ENCODE data around the gene ST6GALNAC6. TPM values are rescaled to one million over a fixed set of nuclear protein-coding genes. Genes with fewer than 3 reads are reported as not detected.
A peak's percentile ranks its signal among the peaks of the same experiment; 100 is the strongest.
"Not testable (repeated sequence)": the region's sequence is repeated elsewhere in the genome, so short reads cannot be mapped to it uniquely, and the experiment has no call there.

Gene ST6GALNAC6
- total RNA-seq, 1 donor: 47.9 TPM

DNA sequence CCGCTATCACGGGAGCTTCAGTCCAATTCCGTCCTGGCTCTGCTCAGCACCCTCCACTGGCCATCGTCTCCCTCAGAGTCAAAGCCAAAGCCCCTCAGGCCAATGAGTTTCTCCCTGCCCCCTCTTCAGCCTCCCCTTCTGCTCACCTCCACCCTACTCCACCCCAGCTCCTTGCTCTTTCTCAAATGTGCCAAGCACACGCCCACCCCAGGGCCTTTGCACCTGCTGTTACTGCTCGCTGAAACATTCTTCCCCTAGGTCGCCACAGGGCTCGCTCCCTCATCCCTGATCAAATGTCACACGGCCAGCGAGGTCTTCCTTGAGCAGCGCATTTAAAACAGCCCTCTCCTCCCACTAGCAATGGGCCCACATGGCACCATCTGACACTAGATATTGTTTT lies 38.6 kb downstream of the ST6GALNAC6 start:
- no peak for DNase-seq (ENCODE audit: low read depth in 2 of 3, low spot score in 2 of 3)

DNA sequence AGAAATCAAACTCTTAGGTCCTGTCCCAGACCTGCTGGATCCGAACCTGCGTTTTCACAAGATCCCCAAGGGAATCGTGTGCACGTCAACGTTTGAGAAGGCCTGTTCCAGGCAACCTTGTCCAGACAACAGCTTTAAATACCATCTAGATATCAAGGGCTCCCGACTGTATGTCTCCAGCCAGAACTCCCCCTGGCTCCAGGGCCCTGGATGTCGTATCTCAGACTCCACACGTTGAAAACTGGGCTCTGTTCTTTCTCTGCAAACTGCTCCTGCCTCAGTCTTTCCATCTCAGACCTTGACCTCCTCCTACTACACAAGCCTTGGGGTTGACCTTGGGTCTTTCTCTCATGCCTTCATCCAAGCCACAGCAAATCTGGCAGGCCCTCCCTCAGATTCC lies 39.1 kb downstream of the ST6GALNAC6 start:
- DNase-seq (ENCODE audit: low read depth in 2 of 3, low spot score in 2 of 3): no peak

DNA sequence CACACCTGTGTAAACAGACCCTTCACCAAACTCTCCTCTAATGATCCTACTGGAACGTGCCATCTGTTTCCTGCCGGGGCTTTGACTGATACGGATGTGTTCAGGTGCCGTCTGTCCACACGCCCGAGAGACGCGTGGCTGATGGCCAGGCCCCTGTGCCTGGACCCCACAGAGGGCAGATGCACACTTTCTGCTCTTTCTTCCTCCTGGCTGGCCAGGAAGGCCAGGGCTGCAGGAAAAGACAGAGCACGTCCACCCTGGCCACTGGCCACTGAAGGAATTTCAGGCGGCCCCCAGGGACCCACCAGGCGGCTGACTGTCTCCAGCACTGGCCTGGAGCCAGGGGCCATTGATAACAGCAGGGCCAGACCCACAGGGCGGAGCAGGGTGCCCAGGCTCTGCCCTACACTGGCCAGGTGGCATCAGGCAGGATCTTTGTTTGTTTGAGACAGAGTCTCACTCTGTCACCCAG lies 41.3 kb downstream of the ST6GALNAC6 start:
- DNase-seq (ENCODE audit: low read depth in 2 of 3, low spot score in 2 of 3): peak in 2 of 3 donors; percentile 45 to 70

DNA sequence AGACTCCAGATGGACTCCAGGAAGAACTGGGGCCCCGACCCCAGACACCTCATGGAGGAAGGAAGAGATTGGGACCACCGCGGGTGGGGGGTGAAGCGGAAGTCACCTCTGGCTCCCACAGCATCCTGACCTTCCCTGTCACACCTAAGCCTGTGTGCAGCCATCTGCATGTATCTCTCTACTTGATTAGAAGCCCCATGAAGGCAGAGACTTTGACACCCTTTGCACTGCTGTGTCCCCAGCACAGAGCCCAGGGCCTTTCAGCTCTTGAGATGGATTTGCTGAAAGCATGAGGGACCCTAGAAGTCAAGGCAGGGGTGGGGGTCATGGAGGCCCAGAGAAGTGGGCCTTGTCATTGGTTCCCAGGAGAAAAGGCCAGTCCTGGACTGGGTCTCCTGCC lies 42.1 kb downstream of the ST6GALNAC6 start:
- no peak for DNase-seq (ENCODE audit: low read depth in 2 of 3, low spot score in 2 of 3)

DNA sequence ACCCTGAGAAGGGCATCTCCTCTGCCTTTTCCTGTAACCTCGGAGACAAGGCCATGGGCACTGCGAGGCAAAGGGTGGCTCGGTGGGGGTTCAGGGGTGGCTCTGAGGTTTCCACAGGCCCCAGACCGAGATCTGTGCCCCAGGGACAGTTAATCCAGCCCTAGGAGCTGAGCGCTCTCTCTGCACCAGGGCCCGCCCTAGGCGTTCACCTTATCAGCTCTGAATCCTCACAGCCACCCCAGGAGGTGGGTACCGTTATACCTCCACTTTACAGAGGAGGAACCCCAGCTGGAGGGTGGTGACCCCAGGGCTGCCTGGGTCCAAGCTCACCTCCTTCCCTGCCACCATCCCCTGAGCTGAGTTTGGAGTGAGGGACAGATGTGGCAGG lies 42.7 kb downstream of the ST6GALNAC6 start:
- no peak for DNase-seq (ENCODE audit: low read depth in 2 of 3, low spot score in 2 of 3)

DNA sequence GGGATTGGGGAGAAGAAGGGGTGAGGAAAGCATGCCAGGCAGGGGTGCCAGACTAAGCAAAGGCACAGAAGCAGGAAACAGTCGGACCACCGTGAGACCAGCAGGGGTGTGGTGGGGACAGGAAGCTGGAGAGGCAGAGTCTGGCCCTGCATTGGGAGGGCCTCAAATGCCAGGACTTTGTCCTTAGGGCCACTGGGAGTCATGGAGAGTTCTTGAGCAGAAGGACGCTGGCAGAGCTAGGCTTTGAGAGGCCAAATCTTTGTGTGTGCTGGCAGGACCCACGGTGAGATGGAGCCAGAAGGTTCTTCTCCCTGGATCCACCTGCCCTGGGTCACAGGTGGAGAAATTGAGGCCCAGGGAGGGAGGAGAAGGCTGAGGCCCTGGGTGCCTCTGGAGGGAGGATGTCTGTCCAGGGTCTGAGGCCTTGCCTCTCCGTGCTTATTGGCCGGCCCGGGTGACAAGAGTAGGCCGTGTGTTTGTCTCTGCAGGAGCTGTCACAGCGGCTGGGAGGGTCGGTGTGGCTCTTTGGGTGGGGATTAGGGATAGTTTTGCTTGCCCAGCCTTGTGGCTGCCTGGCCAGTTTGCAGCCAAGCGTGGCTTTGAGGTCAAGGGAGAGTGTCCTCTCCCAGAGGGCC lies 43.2 kb downstream of the ST6GALNAC6 start:
- DNase-seq (ENCODE audit: low read depth in 2 of 3, low spot score in 2 of 3): no peak

DNA sequence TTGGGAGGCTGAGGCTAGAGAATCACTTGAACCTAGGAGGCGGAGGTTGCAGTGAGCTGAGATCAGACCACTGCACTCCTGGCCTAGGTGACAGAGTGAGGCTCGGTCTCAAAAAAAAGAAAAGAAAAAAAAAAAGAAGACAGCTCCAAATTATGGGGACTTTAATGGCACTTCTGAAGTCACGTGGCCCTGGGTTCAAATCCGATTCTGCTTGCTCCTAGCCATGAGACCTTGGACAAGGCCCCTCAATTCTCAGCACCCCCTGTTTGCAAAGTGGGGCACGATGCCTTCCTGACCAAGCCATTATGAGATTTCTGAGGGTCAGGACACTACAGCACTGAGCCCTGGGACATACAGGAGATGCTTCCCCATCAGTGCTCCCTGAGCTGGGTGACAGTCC lies 43.9 kb downstream of the ST6GALNAC6 start:
- DNase-seq (ENCODE audit: low read depth in 2 of 3, low spot score in 2 of 3): no peak

DNA sequence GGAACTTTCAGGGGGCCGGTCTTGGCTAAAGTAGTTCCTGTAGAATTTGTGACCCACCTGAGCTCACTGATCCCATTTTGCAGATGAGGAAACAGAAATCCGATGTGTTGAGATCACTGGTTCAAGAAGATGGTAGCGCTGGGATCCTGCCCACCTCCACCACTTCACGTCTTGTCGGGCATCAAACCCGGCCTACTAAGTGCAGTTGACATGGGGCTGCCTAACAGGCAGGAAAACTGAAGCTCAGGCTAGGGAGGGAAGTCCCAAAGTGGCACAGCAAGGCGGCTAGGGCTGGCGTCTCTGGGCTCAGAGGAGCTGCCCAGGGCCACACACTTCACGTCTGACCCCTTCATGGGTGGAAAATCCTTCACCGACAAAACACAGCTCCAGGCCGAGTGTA lies 44.4 kb downstream of the ST6GALNAC6 start:
- no peak for DNase-seq (ENCODE audit: low read depth in 2 of 3, low spot score in 2 of 3)

DNA sequence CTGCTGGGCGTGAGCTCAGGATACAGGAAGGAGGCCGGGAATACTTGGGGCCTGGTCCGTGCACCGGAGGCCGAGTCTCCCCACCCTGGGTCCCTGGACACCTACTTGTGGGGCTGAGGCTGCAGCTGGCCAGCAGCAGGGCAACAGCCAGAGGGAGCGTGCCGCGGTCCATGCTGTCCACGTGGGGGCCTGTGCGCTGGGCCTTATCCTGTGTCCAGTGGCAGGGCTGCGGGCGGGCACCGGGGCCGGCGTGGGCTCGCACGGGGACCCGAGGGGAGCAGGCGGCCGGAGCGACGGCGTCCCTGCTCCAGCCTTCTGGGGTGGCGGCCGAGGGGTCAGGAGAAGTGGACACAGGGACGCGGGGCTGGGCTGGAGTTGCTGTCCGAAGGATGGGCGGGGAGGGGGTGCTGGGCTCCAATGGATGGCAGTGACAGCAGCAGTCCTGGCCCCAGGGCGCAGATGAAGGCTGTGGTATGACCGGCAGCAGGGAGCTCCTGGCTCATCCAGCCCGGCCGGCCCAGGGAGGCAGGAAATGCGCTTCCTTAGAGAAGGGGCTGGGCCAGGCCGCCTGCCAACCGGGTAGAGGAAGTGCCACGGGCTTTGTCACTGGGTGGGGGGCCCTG lies 45.1 kb downstream of the ST6GALNAC6 start, which contains the start of gene ENG:
TSS of gene ENG (minus strand) at position 475 of the 623 bp plus-strand sequence. CDS start at position 172, 303 bp downstream.
- no peak for DNase-seq (ENCODE audit: low read depth in 2 of 3, low spot score in 2 of 3)

DNA sequence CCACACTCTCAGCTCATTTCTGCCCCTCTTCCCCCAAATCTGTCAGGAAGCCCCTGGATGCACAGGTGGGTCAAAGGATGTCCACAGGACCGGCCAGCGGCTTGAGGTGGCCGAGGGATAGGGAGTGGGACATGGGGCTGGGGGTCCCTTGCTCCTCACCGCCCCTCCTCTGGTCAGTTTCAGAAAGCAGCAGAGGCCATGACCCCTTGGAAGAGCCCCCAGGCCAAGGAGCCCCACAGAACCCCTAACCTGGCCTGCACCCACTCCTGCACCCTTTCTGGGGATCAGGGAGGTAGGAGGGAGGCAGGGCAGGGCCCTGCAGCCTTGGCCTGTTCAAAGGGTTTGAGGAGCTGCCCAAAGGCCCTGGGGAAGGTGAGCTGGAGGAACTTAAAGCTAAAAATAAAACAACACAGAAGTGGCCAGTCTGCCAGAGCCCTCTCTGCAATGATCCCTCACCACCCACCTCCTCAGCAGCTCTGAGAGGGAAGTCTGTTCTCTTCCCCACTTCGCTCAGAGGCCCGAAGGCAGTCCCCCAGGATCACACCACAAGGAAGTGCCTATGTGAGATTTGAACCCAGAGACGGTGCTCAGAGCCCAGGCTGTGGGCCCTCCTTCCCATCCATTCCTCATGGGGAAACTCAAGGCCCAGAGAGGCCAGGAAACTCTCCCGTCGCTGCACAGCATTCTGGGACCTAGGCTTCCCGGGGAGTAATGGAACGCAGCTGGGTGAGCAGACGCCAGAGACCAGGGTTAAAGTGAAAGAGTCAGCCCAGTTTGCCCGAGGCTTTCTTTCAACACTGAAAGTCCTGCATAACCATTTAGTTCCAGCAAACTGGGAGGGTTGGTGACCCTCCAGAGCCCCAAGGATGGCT lies 45.9 kb downstream of the ST6GALNAC6 start:
- no peak for DNase-seq (ENCODE audit: low read depth in 2 of 3, low spot score in 2 of 3)

DNA sequence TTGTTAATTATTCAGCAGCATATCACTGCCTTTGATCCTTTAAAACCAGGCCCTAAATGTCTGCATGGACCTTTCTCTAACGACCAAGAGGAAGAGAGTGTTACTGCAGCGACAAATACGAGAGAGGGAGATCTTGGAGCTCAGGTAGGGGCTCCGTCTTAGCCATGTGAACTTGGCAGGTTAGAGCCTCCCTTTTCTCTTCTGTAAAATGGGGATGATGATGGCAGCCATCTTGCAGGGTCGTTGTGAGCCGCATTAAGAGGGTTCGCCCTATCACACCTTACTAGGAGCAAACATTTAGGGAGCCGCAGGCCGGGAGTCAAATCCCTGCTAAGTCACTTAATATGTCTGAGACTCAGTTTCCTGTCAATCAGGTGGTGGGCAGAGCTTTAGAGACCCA lies 46.6 kb downstream of the ST6GALNAC6 start:
- DNase-seq (ENCODE audit: low read depth in 2 of 3, low spot score in 2 of 3): no peak

DNA sequence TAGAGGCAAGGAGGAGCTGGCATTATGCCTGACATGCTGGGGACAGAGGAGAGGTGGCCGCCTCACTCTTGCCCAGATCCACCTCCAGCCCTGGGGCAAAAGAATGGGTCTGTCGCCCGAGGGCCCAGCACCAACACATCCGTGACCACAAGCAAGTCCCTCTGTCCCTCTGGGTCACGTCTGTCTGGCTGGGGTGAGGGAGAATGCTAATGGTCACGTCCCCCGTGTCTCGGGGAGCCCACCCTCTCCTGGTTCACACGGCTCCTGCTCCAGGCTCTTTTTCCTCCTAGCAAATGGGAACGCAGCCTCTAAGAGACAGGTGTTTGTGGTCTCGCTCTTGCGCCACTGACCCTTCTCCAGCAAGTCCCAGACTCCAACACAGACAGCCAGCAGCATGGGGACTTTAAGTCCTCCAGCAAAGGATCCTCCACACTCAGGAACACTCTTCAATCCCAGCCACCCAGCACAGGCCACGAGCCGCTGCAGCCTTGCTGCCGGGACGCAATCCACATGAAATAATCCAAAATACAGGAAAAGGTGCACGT lies 49.0 kb downstream of the ST6GALNAC6 start:
- no peak for DNase-seq (ENCODE audit: low read depth in 2 of 3, low spot score in 2 of 3)

DNA sequence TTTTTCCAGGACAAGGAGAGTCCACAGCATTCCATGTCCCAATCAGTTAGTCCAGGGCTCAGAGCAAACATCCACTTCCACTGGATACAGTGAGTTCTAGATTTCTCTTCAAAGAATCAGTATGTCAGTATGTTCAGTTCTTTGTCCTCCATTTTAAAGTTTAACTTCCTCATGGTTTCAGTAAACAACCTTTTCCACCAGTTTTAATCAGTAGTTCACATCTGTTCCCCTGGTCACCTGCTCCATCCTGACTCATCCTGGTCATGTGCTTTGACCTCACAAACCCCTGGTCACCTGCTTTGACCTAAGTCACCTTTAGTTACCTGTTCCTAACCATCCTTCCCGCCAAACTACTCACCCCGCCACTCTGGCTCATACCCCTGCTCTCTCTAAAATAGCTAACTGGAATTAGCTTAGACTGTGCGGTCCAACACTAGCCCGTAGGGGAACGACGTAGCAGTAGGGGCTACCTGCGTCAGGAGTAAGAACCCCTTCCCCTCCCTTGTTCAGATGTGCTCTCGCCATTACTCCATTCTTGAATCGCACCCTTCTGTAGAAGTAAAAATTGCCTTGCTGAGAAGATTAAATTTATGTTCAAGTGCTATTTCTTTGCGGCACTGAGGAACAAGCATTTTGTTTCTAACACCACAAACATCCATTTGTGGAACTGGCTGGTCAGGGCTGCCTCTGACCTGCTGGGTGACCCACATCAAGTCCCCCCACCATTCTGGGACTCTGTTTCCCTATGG lies 50.5 kb downstream of the ST6GALNAC6 start:
- no peak for DNase-seq (ENCODE audit: low read depth in 2 of 3, low spot score in 2 of 3)

DNA sequence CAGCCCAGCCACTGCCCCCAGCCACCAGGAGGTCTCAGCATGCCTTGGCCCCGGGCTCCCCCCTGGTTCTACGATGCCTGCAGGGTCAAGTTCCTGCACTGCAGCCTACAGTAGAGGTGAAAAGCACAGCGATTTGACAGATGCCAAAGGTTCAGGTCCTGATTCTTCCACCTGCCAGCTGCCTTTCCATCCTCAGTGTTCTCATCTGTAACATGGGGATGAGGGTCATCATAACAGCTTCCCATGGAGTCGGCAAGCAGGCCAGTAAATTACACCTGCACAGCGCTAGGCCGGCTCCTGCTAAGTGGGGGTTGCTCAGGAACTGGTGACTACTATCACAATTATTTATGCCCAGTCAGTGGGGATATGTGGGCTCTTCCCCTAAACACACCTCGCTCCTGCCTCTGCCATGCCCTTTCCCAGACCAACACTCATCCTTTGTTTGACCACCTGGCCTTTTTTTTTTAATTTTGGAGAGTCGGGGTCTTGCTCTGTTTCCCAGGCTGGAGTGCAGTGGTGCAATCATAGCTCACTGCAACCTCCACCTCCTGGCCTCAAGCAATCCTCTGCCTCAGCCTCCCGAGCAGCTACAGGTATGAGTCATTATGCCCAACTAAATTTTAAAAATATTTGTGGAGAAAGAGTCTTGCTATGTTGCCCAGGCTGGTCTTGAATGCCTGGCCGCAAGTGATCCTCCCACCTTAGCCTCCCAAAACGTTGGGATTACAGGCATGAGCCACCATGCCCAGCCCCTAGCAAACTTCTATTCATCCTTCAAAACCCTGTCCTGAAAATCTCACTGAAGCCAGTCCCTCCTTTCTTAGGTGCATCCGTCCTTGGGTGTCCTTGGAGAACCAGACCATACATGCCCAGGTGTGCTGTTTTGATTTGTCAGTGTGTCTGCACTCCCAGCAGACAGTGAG lies 51.3 kb downstream of the ST6GALNAC6 start:
- DNase-seq (ENCODE audit: low read depth in 2 of 3, low spot score in 2 of 3): no peak

DNA sequence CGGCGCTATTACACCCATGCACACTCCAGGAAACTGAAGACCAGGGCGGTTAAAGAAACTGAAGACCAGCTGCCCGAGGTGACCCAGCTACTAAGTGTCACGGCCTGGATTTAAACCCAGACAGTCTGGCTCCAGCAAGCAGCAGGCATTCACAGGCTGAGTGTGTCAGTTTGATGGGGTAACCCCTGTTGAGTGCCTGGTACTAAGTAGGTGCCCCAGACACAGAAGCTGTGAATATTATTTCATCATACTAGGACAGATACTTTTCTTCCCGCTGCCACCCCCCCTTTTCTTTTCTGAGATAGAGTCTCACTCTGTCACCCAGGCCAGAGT lies 52.3 kb downstream of the ST6GALNAC6 start:
- DNase-seq (ENCODE audit: low read depth in 2 of 3, low spot score in 2 of 3): no peak

DNA sequence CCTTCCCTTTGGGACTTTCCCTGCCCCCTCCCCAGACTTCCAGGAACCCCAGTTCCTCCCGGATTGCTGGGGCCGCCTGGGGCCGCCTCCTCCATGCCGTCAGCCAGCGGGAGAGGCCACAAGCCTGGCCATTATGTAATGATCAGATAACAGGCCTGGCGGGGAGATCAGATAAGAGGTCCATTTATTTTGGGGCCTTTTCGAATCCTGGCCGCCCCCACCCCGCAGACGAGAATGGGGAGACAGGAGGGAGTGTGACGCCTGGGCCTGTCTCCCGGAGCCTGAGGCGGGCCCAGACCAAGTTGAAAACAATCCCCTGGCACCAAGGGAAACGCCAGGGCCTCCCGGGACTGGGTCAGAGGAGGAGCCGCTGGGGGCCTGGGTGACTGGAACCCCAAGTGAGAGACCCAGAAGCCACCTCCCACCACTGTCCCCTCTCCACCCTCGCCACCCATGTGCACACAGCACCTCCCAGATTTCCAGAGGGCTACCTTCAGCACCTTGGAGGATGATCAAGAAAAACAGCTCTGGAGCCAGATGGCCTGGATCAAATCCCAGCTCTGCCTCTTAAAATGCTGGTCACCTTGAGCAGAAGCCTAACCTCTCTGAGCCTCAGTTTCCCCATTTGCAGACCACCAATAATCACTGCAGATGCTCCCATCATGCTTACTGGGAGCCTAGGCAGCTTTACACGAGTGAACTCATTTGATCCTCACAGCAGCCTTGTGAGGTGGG lies 52.8 kb downstream of the ST6GALNAC6 start:
- DNase-seq (ENCODE audit: low read depth in 2 of 3, low spot score in 2 of 3): no peak

DNA sequence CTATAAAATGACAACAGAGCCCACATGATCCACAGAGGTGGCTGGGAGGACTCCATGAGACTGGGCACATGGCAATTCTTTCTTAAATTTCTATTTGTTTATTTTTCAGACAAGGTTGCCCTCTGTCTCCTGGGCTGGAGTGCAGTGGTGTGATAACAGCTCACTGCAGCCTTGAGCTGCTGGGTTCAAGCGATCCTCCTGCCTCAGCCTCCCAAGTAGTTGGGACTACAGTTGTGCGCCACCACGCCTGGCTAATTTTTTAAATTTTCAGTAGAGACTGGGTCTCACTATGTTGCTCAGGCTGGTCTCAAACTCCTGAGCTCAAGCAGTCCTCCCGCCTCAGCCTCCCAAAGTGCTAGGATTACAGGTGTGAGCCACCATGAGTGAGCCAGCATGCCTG lies 53.8 kb downstream of the ST6GALNAC6 start:
- DNase-seq (ENCODE audit: low read depth in 2 of 3, low spot score in 2 of 3): not testable (repeated sequence)

DNA sequence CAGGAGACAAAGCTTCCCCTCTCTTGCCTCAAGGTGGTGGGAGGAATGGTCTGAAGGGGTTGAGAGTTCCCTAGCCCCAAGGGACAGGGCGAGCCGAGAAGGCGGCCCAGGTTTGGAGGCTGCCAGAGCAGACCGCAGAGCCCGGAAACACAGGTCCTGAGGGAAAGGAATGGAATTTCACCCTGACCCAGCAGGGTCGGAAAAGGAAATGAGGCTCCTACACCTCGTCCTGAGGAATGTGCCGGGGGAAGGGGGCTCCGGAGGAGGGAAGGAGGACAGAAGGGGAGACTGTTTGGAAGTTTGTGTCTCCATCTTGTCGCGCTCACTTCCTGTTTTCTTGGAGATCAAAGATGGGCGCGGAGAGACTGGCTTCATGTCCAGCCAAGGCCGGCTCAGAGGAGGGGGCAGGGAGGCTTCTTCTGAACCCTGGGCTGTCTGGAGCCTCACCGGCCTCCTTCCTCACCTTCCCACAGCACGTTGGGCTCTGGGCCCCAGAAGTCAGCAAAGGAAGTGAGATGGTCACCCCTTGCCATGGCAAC lies 54.5 kb downstream of the ST6GALNAC6 start:
- no peak for DNase-seq (ENCODE audit: low read depth in 2 of 3, low spot score in 2 of 3)

Data from hematopoietic multipotent progenitor cell (in vitro differentiated cells).